Fibroblast of lung (primary cell): ENCODE results near the gene SPATA6L.

Experiments used
- EZH2 ChIP-seq: IDR thresholded peaks from 2 replicates; pipeline ENCODE4 v1.5.1; 2012; ENCODE audit warnings: low read length, control low read depth, mild to moderate bottlenecking; ENCODE audit errors: missing control alignments
- TF ChIP-seq, protein P1 (sequence below), 2 donors: IDR thresholded peaks in 1 of 2; conservative IDR thresholded peaks in 1 of 2; 1 replicate in 1 of 2; 2 replicates in 1 of 2; pipeline ENCODE4 v1.5.1; 2011 to 2012; ENCODE audit warnings: low read length in 2 of 2, control low read depth in 1 of 2, inconsistent platforms in 1 of 2, low read depth in 1 of 2, mild to moderate bottlenecking in 1 of 2

DNA sequence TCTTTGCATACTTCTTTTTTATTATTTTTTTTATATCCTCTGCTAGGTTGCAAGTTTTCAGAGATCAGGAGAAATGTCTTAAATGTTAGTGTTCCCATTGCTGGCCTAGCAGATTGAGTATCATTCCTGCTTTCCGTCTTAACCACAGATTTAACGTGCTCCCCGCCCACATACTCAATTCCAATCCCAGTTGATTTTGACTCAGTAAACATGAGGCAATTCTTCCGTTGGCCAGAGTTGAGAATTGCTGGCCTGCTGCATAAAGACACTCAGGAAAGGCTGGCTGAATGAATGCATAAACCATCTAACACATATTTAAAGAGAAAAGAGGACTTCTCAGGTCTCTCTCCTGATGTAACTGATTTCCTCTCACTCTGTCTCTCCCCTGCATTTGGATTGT lies 51.0 kb downstream of the SPATA6L start:
- no peak for TF ChIP-seq EZH2
- TF ChIP-seq, protein P1, sequence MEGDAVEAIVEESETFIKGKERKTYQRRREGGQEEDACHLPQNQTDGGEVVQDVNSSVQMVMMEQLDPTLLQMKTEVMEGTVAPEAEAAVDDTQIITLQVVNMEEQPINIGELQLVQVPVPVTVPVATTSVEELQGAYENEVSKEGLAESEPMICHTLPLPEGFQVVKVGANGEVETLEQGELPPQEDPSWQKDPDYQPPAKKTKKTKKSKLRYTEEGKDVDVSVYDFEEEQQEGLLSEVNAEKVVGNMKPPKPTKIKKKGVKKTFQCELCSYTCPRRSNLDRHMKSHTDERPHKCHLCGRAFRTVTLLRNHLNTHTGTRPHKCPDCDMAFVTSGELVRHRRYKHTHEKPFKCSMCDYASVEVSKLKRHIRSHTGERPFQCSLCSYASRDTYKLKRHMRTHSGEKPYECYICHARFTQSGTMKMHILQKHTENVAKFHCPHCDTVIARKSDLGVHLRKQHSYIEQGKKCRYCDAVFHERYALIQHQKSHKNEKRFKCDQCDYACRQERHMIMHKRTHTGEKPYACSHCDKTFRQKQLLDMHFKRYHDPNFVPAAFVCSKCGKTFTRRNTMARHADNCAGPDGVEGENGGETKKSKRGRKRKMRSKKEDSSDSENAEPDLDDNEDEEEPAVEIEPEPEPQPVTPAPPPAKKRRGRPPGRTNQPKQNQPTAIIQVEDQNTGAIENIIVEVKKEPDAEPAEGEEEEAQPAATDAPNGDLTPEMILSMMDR (conservative IDR thresholded peaks at IDR 0.05 in 1 of 2, IDR thresholded peaks at IDR 0.05 in 1 of 2; ENCODE audit: low read depth in 1 of 2, low read length in 2 of 2): no peak
